GM12878 (cell line): ENCODE data around the gene KANSL3.

Source experiments
- SMARCA5 ChIP-seq: fragments of 450-650 bp; IDR thresholded peaks from 2 replicates; pipeline ENCODE4 v1.6.1; 2017; ENCODE audit warnings: mild to moderate bottlenecking
- TCF12 ChIP-seq: IDR thresholded peaks from 2 replicates; pipeline ENCODE4 v1.6.1; 2011; ENCODE audit warnings: low read depth, mild to moderate bottlenecking, low read length

GRCh38 chr2:96649342-96649741, 11.2 kb upstream of the KANSL3 start:
- no peak for TF ChIP-seq SMARCA5
- no peak for TF ChIP-seq TCF12
